Pancreas (tissue), 10 donors: ENCODE measurements around the gene IFNK. TPM values are rescaled to one million over a fixed set of nuclear protein-coding genes. Genes with fewer than 3 reads are reported as not detected.
A peak's percentile ranks its signal among the peaks of the same experiment; 100 is the strongest.

ENCODE experiments used
- ATAC-seq, 4 donors: fragments of 200-7000 bp; cut with Tn5 transposase; one replicate each; pipeline versions ENCODE4 v1.8.0 to v1.9.1; 2020; ENCODE audit warnings: mild to moderate bottlenecking in 4 of 4, moderate library complexity in 4 of 4
- DNase-seq, 6 donors: peaks; one replicate each; pipeline ENCODE4 v3.0.0-alpha.2; 2020
- FAIRE-seq: peaks from 2 replicates; lab custom pipeline; 2012; peaks lifted over from hg19 to GRCh38; lab: Jason Lieb, UNC
- H3K27ac ChIP-seq, 4 donors: fragments of 200-600 bp; sonication (generic); 1 replicate in 3 of 4; 2 replicates in 1 of 4; pipeline versions ENCODE4 v1.5.0 to v1.8.0; 2020
- H3K27me3 ChIP-seq, 4 donors: fragments of 200-600 bp; one replicate each; pipeline ENCODE4 v1.8.0; 2021
- H3K36me3 ChIP-seq, 3 donors: fragments of 200-600 bp; sonication (generic) in 1 of 3; one replicate each; pipeline versions ENCODE4 v1.5.0 to v1.8.0; 2020 to 2021
- H3K4me1 ChIP-seq, 3 donors: fragments of 200-600 bp; one replicate each; pipeline ENCODE4 v1.8.0; 2021
- H3K4me3 ChIP-seq, 4 donors: fragments of 200-600 bp; sonication (generic) in 2 of 4; one replicate each; pipeline versions ENCODE4 v1.5.0 to v1.8.0; 2020 to 2021
- H3K9me3 ChIP-seq, 4 donors: fragments of 200-600 bp; one replicate each; pipeline ENCODE4 v1.8.0; 2021
- CTCF ChIP-seq, 4 donors: fragments of 200-600 bp; sonication (generic) in 3 of 4; IDR thresholded peaks; one replicate each; pipeline versions ENCODE4 v1.5.0 to v1.8.0; 2021; ENCODE audit warnings: antibody characterized with exemption in 4 of 4
- whole genome bisulfite sequencing, 2 donors: extraction: QIAGEN DNeasy Blood & Tissue Kit; methylation state at CpG; one replicate each; pipeline ENCODE4 v1.1.7; 2013; 5-methylcytosine and 5-hydroxymethylcytosine counted together
- intact Hi-C, 3 donors: fragments of 100-400 bp; cut with DNase I; formaldehyde crosslinking; loops; one replicate each; pipeline versions ENCODE4 v1.11.1 to v1.14.2; 2022
- polyA plus RNA-seq, 2 donors: library from polyadenylated mRNA; stranded (reverse); fragments of 200-250 nt; gene quantifications; one replicate each; pipeline ENCODE4 v1.2.3, GENCODE V29; 2013
- total RNA-seq, 6 donors: library from RNA; stranded (reverse); fragmentation: NEBNext Ultra II Directional in 4 of 6; extraction: Animal tissue kit (Norgen Biotek cat#: 25700) in 4 of 6; gene quantifications; one replicate each; pipeline versions ENCODE4 v1.2.1 to v1.2.4, GENCODE V29; 2021 to 2023
- donor health status: healthy with polysubstance abuse.
- donor health status: DM: no; HTN: no; CAD: no; lungs with moderate emphysema.
- donor health status: DM: no; HTN: no; CAD: no.
- donor health status: control.
- donor health status: control.
- donor health status: Bipolar disorder and iron deficiency.
- donor health status: DM: yes; HTN: yes; CAD: no.
- donor health status: DM: no; HTN: no; CAD: no.
- donor health status: DM: no; HTN: no; CAD: no.
- donor health status: DM: yes; HTN: yes; CAD: no.

The IFNK gene
- total and polyA plus RNA-seq, 8 donors: not detected

- DNase-seq (peak; percentile 82 to 98 (median 94)), FAIRE-seq (peak; percentile 96), ATAC-seq (peak; percentile 86 to 92 (median 90))
- intact Hi-C loops: no loop called here
- H3K27me3 ChIP-seq: no peaks in the 10 kb centered on the region
- TF ChIP-seq CTCF (IDR thresholded peaks at IDR 0.05): no peak
- 1% methylated on average over 35 of the region's 35 CpGs for WGBS, 2 donors
- peaks cover 0 to 21% (median 13%) of the 10 kb centered on the region in 3 donors for H3K4me1 ChIP-seq
- no peaks in the 10 kb centered on the region for H3K9me3 ChIP-seq
- H3K4me3 ChIP-seq: peak overlapping the region; percentile 1 to 82 (median 76)
- H3K27ac ChIP-seq: peak overlapping the region; percentile 94 to 98 (median 96)
- no peaks in the 10 kb centered on the region for H3K36me3 ChIP-seq
Measured at GRCh38 chr9:27573634-27574590, 49.8 kb downstream of the IFNK start.

Other genes with a start within 250 kb of the IFNK start
- under 1 TPM in 3 of 6 donors, not detected in 3; 0.37 to 0.65 (median 0.39) TPM for gene EQTN, start 227.1 kb upstream of the IFNK start, total RNA-seq
- gene EQTN, start 227.1 kb upstream of the IFNK start, polyA plus RNA-seq: under 1 TPM; 0.30 to 0.33 TPM
- 10 to 100 TPM in 1 of 6 donors, 1 to 10 TPM in 5; 3.2 to 10.5 (median 5.1) TPM for gene MOB3B, start 5.5 kb downstream of the IFNK start, total RNA-seq
- 1 to 10 TPM; 1.4 to 1.7 TPM for gene MOB3B, start 5.5 kb downstream of the IFNK start, polyA plus RNA-seq
- gene C9orf72, start 49.2 kb downstream of the IFNK start, total RNA-seq: 1 to 10 TPM; 3.6 to 8.9 (median 7.3) TPM
- 1 to 10 TPM; 5.3 to 9.5 TPM for gene C9orf72, start 49.2 kb downstream of the IFNK start, polyA plus RNA-seq